Fibroblast of gingiva (primary cell): ENCODE measurements around the gene DNLZ.
A peak's percentile ranks its signal among the peaks of the same experiment; 100 is the strongest.

Experiments used
- DNase-seq: peaks from one replicate; pipeline ENCODE4 v3.0.0-alpha.2; 2011; ENCODE audit warnings: low read depth

The DNLZ gene

DNA sequence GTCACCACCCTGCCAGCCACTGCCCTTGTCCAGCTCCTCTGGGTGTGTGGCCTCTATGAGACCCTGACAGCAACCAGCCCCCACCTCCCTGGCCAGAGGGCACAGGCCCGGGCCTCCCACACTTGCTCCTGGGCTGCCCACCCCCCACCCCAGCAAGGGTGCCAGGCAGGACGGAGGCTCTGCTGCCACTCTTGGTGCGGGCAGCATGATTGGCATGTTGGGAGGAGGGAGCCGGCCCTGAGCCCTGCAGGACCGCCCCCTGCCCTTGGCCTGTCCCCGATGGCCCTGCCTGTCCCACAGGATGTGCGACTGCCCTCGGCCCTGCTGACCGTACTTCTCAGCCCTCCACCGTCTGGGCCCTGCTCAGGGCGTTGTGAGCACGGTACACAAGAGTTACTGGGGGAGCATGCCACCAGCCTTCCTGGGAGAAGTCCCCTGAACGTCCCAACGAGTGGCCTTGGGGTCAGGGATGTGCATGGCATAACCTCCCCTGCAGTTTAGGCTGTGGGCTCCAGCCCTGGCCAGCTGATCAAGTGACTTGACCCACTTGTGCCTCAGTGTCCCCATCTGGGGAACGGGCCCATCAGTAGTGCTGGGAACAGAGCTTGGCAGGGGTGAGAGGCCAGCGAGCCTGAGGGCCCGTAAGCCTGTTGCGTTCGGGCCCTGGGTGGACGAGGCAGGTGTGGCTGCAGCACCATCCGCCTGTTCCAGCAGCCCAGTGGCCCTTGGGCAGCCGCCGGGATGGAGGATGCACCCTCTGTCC, 20.2 kb downstream of the DNLZ start:
- DNase-seq: no peak

GRCh38 chr9:136342181-136343120, 21.1 kb downstream of the DNLZ start:
- DNase-seq: peak; percentile 58

GRCh38 chr9:136341769-136342168, 21.8 kb downstream of the DNLZ start:
- no peak for DNase-seq

GRCh38 chr9:136341042-136341655, 22.4 kb downstream of the DNLZ start:
- DNase-seq: no peak

GRCh38 chr9:136340356-136341041, 23.0 kb downstream of the DNLZ start:
- DNase-seq: no peak

DNA sequence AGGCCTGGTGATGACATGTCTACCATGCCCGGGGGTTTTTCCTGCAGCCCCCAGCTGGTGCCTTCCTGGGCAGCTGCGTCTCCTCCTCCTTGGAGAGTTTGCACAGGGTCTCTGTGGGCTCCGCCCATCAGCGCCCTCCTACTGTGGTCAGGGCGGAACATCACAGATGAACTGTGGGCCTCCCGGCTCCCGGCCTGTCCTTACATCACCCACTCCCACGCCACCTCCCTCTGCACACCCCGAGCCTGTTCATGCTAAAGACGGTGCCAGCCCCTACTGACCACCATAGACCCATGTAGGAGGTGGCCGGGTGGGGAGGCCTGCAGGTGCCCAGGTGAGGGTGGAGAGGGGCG, 23.6 kb downstream of the DNLZ start:
- no peak for DNase-seq

- peak; percentile 32 for DNase-seq
Measured at GRCh38 chr9:136339173-136339957, 24.2 kb downstream of the DNLZ start.

GRCh38 chr9:136338511-136338910, 25.0 kb downstream of the DNLZ start:
- no peak for DNase-seq

DNA sequence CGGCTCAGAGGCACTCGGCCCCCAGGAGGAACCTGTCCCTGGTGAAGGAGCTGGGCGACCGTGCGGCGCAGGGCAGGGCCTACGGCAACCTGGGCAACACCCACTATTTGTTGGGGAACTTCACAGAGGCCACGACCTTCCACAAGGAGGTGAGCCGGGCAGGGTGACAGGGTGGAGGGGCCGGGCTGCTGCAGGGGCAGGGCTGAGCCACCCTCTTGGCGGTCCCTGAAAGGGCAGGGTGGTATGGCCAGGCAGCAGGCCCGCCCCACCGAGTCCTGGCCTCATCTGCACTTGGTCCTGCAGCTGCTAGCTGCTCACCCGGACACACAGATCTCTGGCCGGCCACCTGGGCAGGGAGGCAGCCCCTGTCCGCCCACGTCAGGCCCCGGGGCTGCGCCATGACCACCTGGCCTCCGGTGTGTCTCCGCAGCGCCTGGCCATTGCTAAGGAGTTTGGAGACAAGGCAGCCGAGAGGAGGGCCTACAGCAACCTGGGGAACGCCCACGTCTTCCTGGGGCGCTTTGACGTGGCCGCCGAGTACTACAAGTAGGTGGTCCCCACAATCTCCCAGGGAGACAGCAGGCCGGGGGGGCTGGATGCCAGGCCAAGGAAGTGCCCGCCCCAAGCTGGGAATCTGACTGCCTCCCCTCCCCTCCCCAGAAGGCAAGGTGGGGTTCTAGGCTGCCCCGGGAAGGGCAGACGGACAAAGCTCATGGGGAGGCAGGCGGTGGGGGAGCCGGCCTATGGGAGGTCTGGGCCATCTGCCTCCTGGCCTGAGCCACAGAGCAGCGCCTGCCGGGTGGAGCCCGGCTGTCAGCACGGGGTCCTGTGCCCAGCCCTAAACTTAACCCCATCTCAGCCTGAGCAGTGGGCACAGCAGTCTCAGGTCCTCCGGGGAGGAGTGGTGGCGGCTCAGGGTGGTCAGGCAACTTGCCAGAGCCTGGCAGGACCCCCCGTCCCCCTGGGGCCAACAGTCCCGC, 25.8 kb downstream of the DNLZ start:
- DNase-seq: no peak

DNA sequence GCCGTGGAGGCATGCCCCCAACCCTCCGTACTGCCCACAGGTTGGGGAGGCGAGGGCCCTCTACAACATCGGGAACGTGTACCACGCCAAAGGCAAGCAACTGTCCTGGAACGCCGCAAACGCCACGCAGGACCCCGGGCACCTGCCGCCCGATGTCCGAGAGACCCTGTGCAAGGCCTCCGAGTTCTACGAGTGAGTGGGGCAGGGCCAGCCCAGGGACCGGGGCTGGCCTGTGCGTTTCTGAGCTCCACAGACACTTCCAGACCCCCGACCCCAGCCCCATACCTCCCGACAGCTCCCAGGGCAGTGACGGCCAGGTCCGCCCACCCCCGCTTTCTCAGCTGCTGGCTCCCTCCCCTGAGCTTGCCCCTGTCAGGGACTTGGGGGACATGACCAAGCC, 26.7 kb downstream of the DNLZ start:
- DNase-seq: no peak

DNA sequence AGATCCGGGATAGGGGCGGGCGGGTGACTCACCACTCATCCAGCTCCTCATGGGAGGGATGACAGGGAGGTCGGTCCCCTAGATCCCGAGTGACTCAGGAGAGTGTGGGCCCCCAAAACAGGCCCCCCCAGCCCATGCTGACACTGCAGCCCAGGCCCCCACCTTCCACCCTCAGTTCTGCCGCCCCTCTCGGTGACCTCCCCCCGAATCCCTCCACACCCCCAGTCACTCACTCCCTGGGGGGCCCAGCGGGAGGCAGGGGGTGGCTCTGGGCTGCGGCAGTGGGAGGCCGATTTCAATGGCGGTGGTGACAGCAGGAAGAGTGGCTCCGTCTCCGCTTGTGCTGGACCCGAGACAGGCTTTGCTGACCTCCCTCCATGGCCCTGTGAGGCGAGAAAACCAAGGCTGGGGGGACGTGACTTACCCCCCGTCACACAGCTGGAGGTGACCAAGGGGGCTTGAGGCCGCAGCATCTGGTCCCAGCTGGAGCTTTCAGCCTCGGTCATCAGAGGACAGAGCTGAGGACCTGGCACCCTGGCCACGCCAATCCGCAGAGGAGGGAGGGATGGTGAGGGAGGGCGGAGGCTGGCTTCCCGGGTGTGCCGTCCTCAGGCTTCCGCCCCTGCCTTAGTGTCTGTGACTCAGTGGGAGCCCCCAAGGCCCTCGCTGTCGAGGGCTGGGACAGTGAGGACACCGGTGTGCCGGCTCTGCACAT, 27.2 kb downstream of the DNLZ start:
- DNase-seq: no peak

DNA sequence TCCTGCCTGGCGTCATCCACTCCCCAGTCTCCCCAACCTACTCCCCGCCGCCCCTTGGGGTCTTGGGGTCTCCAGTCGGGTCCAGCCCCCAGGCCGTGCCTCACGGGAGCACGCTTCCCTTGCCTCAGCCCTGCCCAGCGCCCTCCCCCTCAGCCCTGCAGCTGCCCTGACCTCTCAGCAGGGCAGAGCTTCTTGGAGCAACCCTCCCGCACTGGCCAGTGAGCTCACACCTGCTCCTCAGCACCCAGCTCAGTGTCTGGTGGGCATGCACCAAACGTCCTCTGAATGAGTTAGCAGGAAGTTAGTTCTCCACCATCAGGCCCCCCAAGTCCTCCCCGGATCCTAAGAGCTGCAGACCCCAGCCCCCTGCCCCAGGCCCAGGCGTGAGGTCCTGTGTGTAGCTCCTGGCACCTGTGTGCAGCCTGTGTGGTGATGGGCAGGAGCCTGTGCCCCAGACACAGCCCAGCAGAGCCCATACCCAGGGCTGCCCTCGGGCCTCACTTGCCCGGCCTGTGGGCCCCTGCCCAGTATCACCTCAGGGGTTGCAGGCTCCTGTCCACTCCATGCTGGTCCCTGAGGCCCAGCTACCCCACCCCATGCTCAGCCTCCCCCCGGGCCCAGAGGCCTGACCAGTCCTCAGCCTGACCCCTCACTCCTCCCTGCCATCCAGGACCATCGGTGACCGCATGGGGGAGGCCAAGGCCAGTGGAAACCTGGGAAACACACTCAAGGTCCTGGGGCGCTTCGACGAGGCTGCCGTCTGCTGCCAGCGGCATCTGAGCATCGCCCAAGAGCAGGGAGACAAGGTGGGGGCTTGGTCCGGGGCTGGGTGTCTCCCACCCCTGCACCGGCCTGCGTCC, 28.0 kb downstream of the DNLZ start:
- no peak for DNase-seq

GRCh38 chr9:136334541-136334940, 29.0 kb downstream of the DNLZ start:
- no peak for DNase-seq

DNA sequence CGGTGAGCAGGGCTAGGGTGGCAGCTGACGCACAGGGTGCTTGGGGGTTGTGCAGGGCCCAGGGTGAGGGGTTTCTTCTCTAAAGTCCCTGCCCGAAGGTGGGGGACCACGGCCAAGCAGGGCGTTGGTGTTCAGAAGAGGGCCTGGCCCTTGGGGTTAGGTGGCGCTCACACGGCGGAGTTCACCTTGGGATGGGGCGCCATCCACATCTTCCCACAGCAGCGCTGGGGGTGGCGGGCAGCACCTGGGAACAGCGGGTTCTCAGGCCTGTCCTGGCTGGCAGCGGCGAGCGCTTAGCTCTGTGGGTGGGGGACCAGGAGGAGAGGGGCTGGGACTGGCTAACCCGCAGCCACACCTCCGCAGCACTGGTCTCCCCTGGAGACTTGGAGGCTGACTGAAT, 30.1 kb downstream of the DNLZ start:
- no peak for DNase-seq

- no peak for DNase-seq
Measured at GRCh38 chr9:136333045-136333444, 30.5 kb downstream of the DNLZ start.

- DNase-seq: no peak
Measured at GRCh38 chr9:136332482-136332983, 31.0 kb downstream of the DNLZ start.

- no peak for DNase-seq
Measured at GRCh38 chr9:136331556-136332481, 31.7 kb downstream of the DNLZ start.
